Epidermal melanocyte (primary cell): ENCODE results near the gene PDSS2.
"Not testable (repeated sequence)": the region's sequence is repeated elsewhere in the genome, so short reads cannot be mapped to it uniquely, and the experiment has no call there.

Experiments
- DNase-seq: peaks from one replicate; pipeline ENCODE4 v3.0.0; 2011; ENCODE audit warnings: low spot score; ENCODE audit not compliant: insufficient read length

Gene PDSS2

GRCh38 chr6:107475826-107476225, 16.5 kb upstream of the PDSS2 start:
- DNase-seq = not testable (repeated sequence)

GRCh38 chr6:107475360-107475759, 16.0 kb upstream of the PDSS2 start:
- not testable (repeated sequence) for DNase-seq

- DNase-seq = no peak
Observed at GRCh38 chr6:107473660-107474059, 14.3 kb upstream of the PDSS2 start.

- DNase-seq = no peak
Observed at GRCh38 chr6:107470364-107470763, 11.0 kb upstream of the PDSS2 start.

DNA sequence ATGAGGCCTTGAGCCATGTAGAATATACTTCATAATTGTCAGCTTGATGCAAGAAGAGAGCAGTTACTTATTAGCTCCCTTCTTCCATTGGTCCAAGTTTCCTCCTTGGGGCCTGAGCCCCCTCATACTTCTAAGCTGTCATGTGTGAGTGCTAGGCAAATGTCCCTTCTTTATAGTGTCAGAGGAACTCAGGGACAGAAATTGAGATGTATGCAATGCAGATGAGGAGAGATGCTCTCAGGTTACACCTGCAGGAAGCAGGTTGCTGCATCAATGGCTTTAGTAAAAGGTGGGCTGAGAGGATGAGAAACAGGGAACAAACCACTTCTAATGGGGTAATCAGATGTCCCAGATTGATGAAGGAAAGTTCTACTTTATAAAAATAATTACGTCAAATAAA, 6.7 kb upstream of the PDSS2 start:
- DNase-seq = no peak

GRCh38 chr6:107460083-107460631, 793 bp upstream of the PDSS2 start:
- no peak for DNase-seq

- DNase-seq = no peak
Observed at GRCh38 chr6:107458672-107459282, 587 bp downstream of the PDSS2 start.

DNA sequence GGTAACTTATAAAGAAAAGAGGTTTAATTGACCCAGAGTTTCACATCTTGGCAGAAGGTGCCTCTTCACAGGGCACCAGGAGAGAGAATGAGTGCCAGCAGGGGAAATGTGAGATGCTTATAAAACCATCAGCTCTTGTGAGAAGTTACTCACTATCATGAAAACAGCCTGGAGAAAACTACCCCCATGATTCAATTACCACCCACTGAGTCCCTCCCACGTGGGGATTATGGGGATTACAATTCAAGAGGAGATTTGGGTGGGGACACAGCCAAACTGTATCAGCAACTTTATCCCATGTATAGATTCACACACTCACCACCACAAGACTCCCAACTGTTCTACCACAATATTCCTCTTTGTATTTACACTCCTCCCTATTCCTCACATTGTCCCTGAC, 10.6 kb downstream of the PDSS2 start:
- no peak for DNase-seq

- no peak for DNase-seq
Observed at GRCh38 chr6:107447663-107448216, 11.6 kb downstream of the PDSS2 start.

GRCh38 chr6:107444277-107444676, 15.1 kb downstream of the PDSS2 start:
- no peak for DNase-seq

DNA sequence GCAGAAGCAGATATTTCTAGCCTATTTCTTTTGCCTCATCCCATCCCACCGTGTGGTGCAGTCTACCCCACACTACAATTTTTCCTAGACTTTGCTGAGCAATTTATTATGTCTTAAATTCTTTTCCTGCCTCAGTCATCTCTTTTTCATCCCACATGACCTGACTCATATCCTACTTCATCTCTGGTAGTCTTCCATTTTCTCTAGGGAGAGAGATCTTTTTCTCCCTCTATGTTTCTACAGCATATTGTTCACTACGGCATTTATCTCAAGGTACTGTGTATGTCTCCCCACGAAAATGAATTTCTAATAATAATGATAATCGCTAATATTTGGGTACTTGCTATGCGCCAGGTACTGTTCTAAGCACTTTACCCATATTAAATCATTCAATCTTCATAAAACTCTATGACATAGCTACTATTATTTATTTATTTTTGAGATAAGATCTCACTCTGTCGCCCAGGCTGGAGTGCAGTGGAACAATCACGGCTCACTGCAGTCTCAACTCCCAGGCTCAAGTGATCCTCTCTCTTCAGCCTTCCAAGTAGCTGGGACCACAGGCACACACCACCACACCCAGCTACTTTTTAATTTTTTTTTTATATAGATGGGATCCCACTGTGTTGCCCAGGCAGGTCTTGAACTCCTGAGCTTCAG, 15.6 kb downstream of the PDSS2 start:
- no peak for DNase-seq

GRCh38 chr6:107442938-107443607, 16.3 kb downstream of the PDSS2 start:
- no peak for DNase-seq

GRCh38 chr6:107441682-107442081, 17.7 kb downstream of the PDSS2 start:
- DNase-seq = no peak

- no peak for DNase-seq
Observed at GRCh38 chr6:107440936-107441335, 18.4 kb downstream of the PDSS2 start.

GRCh38 chr6:107439406-107439805, 20.0 kb downstream of the PDSS2 start:
- no peak for DNase-seq

DNA sequence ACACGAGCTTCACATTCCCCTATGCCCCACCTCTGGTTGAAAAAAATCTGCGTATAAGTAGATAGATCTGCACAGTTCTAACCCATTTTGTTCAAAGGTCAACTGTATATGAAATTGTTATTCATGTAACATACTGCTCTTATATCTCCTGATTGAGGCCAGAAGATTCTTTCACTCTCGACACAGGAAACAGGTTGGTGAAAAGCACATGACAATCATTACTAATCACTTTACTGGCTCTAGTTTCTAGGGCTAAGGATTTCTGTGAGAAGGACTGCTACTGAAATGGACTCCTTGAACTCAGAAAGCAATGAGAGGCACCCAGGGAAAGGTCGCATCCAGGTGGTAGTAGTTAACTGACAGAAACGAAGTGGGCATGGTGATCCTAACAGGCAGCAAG, 21.7 kb downstream of the PDSS2 start:
- no peak for DNase-seq

GRCh38 chr6:107436881-107437280, 22.5 kb downstream of the PDSS2 start:
- DNase-seq = no peak

- no peak for DNase-seq
Observed at GRCh38 chr6:107435798-107436197, 23.6 kb downstream of the PDSS2 start.

DNA sequence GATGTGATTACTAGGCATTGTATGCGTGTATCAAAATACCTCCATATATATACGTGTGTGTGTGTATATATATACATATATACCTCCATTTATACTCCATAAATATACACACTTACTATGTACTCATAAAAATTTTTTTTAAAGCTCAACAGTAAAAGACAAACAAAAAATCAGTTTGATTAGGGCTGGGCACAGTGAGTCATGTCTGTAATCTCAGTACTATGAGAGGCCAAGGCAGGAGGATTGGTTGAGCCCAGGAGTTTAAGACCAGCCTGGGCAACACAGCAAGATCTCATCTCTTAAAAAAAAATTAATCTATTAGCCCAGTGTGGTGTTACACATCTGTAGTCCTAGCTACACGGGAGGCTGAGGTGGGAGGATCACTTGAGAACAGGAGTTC, 24.6 kb downstream of the PDSS2 start:
- DNase-seq = no peak

DNA sequence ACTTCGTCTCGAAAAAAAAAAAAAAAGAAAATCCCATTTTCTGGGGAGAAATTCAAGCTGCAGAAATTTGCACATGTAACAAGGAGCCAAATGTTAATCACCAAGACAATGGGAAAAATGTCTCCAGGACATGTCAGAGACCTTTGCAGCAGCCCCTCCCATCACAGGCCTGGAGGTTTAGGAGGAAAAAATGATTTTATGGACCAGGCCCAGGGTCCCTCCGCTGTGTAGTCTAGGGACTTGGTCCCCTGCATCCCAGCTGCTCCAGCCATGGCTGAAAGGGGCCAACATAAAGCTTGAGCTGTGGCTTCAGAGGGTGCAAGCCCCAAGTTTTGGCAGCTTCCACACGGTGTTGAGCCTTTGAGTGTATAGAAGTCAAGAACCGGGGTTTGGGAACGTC, 33.4 kb downstream of the PDSS2 start:
- not testable (repeated sequence) for DNase-seq

DNA sequence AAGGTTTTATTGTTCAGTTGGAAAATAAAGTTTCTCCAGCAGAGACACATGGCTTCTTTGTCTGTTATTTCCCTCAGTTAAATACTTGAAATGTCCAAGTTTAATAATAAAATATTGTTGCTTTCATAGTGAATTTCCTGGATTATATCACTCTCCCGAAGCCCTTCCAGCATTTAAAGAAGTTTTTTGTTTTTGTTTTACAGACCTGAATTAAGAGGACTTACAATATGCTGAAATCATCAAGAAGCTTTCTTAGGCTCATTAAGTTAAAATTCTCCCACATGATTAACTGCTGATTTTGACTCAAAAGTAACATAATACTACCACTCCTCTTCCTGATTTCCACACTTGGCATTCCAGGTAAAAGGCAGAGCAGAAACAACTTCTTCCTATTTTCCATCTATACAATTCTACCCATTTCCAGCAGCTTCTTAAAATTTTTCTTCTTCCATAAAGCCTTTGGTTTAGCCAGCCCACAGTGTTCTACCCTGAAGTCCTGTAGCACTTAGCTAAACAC, 35.8 kb downstream of the PDSS2 start:
- DNase-seq = no peak

GRCh38 chr6:107421696-107422256, 37.6 kb downstream of the PDSS2 start:
- DNase-seq = no peak
